ENCODE results near the gene COL9A1. TPM values are rescaled to one million over a fixed set of nuclear protein-coding genes. Genes with fewer than 3 reads are reported as not detected.

Gene COL9A1
- total RNA-seq, 3 donors from 2014 or later (not counting 1 experiment from before 2014, with no cell fraction given): not detected

GRCh38 chr6:70231311-70231710 lies 71.6 kb downstream of the COL9A1 start:
- Histone ChIP-seq H3K27me3 (ENCODE audit: control insufficient read depth, insufficient read depth, low read length) (no peaks in the 10 kb centered on the region), H3K4me1 (ENCODE audit: control insufficient read depth, insufficient read depth, low read length) (no peaks in the 10 kb centered on the region), H3K9me3 (ENCODE audit: control insufficient read depth, insufficient read depth, low read length) (no peaks in the 10 kb centered on the region), H3K36me3 (ENCODE audit: control insufficient read depth, insufficient read depth, low read length) (no peaks in the 10 kb centered on the region), H3K4me3 (ENCODE audit: low read length) (no peak overlapping the region), H3K27ac (ENCODE audit: low read length) (no peak overlapping the region)
- no peak for ATAC-seq
- no peak for DNase-seq
- H3K27me3 Mint-ChIP-seq (ENCODE audit: low read depth in 2 of 2): peaks cover 0 to 2% of the 10 kb centered on the region in 2 donors
- no peaks in the 10 kb centered on the region for H3K36me3 Mint-ChIP-seq
- intact Hi-C loops (cut with micrococcal nuclease): no loop called here
- 94% methylated on average over 2 of the region's 2 CpGs for WGBS (ENCODE audit: insufficient coverage)
- H3K4me1 Mint-ChIP-seq: no peaks in the 10 kb centered on the region
- no peaks in the 10 kb centered on the region for H3K9me3 Mint-ChIP-seq
- no peak for TF ChIP-seq CTCF (IDR thresholded peaks at IDR 0.05)
- no peak overlapping the region for H3K27ac Mint-ChIP-seq
- H3K4me3 Mint-ChIP-seq: no peak overlapping the region

DNA sequence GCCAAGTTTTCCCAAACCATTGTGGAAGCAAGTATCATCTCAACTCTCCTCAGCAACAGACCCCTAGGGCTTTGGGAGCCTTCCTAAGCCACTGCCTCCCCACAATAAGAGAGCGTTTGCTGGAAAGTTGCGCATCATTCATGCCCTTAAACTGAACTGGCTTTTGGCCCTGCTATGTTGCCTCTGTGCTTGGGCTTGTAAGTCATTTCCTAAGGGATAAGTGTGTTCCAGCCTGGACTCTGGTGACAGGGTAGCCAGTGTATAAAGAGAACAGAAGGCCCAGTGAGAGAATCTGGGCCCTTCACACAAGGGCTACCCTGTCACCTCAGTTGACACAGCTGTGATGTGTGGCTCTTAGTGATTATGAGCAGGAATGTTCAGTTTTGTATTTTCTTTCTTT lies 77.8 kb downstream of the COL9A1 start:
- Histone ChIP-seq H3K4me1 (ENCODE audit: control insufficient read depth, insufficient read depth, low read length) (no peaks in the 10 kb centered on the region), H3K27me3 (ENCODE audit: control insufficient read depth, insufficient read depth, low read length) (no peaks in the 10 kb centered on the region), H3K4me3 (ENCODE audit: low read length) (no peak overlapping the region), H3K27ac (ENCODE audit: low read length) (no peak overlapping the region), H3K36me3 (ENCODE audit: control insufficient read depth, insufficient read depth, low read length) (no peaks in the 10 kb centered on the region), H3K9me3 (ENCODE audit: control insufficient read depth, insufficient read depth, low read length) (no peaks in the 10 kb centered on the region)
- no peak for DNase-seq
- intact Hi-C loops (cut with micrococcal nuclease): no loop called here
- WGBS (ENCODE audit: insufficient coverage): 89% methylated on average over 2 of the region's 2 CpGs
- peaks cover 0 to 3% of the 10 kb centered on the region in 2 donors for H3K27me3 Mint-ChIP-seq (ENCODE audit: low read depth in 2 of 2)
- no peak overlapping the region for H3K4me3 Mint-ChIP-seq
- no peak for ATAC-seq
- no peaks in the 10 kb centered on the region for H3K36me3 Mint-ChIP-seq
- H3K9me3 Mint-ChIP-seq: no peaks in the 10 kb centered on the region
- no peak for TF ChIP-seq CTCF (IDR thresholded peaks at IDR 0.05)
- H3K27ac Mint-ChIP-seq: no peak overlapping the region
- no peaks in the 10 kb centered on the region for H3K4me1 Mint-ChIP-seq

DNA sequence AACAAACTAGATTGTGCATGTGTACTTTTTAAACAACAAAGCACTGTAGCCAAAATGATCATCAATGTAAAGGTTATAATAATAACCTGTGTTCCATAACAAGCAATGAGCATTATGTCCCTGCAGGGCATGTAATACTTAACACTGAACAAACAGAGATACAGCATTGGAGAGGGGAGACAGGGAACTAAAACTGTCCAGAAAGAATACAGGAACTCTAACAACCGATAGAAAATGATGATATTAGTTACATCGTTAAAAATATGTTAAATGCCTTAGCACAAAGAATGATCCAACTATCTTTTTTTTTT lies 80.5 kb downstream of the COL9A1 start:
- intact Hi-C loops (cut with micrococcal nuclease): loop anchor here (5.0 kb wide), 1 partner anchor 465 kb away; no protein-coding TSS in a partner anchor
- Histone ChIP-seq H3K4me3 (ENCODE audit: low read length) (no peak overlapping the region), H3K27ac (ENCODE audit: low read length) (no peak overlapping the region), H3K27me3 (ENCODE audit: control insufficient read depth, insufficient read depth, low read length) (no peaks in the 10 kb centered on the region), H3K4me1 (ENCODE audit: control insufficient read depth, insufficient read depth, low read length) (no peaks in the 10 kb centered on the region), H3K36me3 (ENCODE audit: control insufficient read depth, insufficient read depth, low read length) (no peaks in the 10 kb centered on the region), H3K9me3 (ENCODE audit: control insufficient read depth, insufficient read depth, low read length) (no peaks in the 10 kb centered on the region)
- Mint-ChIP-seq H3K4me1 (no peaks in the 10 kb centered on the region), H3K9me3 (no peaks in the 10 kb centered on the region), H3K4me3 (no peak overlapping the region), H3K36me3 (no peaks in the 10 kb centered on the region), H3K27me3 (ENCODE audit: low read depth in 2 of 2) (peaks cover 0 to 5% of the 10 kb centered on the region in 2 donors), H3K27ac (no peak overlapping the region)
- 100% methylated on average over 2 of the region's 2 CpGs for WGBS (ENCODE audit: insufficient coverage)
- no peak for ATAC-seq
- no peak for DNase-seq
- TF ChIP-seq CTCF (IDR thresholded peaks at IDR 0.05): no peak

- Mint-ChIP-seq H3K4me3 (no peak overlapping the region), H3K36me3 (no peaks in the 10 kb centered on the region), H3K4me1 (no peaks in the 10 kb centered on the region), H3K27ac (no peak overlapping the region), H3K9me3 (no peaks in the 10 kb centered on the region), H3K27me3 (ENCODE audit: low read depth in 2 of 2) (peaks cover 0 to 5% of the 10 kb centered on the region in 2 donors)
- H3K36me3 ChIP-seq (ENCODE audit: control insufficient read depth, insufficient read depth, low read length): no peaks in the 10 kb centered on the region
- no peaks in the 10 kb centered on the region for H3K9me3 ChIP-seq (ENCODE audit: control insufficient read depth, insufficient read depth, low read length)
- no peak overlapping the region for H3K4me3 ChIP-seq (ENCODE audit: low read length)
- TF ChIP-seq CTCF (IDR thresholded peaks at IDR 0.05): no peak
- whole genome bisulfite sequencing (ENCODE audit: insufficient coverage): 62% methylated on average over 6 of the region's 6 CpGs
- H3K27ac ChIP-seq (ENCODE audit: low read length): no peak overlapping the region
- no peaks in the 10 kb centered on the region for H3K27me3 ChIP-seq (ENCODE audit: control insufficient read depth, insufficient read depth, low read length)
- DNase-seq (no peak), ATAC-seq (no peak)
- no peaks in the 10 kb centered on the region for H3K4me1 ChIP-seq (ENCODE audit: control insufficient read depth, insufficient read depth, low read length)
- intact Hi-C loops (cut with micrococcal nuclease): loop anchor here (5.0 kb wide), 1 partner anchor 465 kb away; no protein-coding TSS in a partner anchor
Observed at GRCh38 chr6:70221715-70222438, 81.0 kb downstream of the COL9A1 start.
